GM21723 (cell line): ENCODE data around the gene IFT122.
"Not testable (repeated sequence)": the region's sequence is repeated elsewhere in the genome, so short reads cannot be mapped to it uniquely, and the experiment has no call there.

ENCODE experiments used
- ATAC-seq: cut with Tn5 transposase; IDR thresholded peaks from one replicate; pipeline ENCODE4 v1.9.1; 2021; ENCODE audit warnings: mild to moderate bottlenecking, moderate library complexity; ENCODE audit not compliant: unreplicated experiment

The IFT122 gene

GRCh38 chr3:129470861-129471260, 30.8 kb downstream of the IFT122 start:
- no peak for ATAC-seq

GRCh38 chr3:129473067-129473768, 33.2 kb downstream of the IFT122 start:
- ATAC-seq: no peak

GRCh38 chr3:129473769-129474152, 33.7 kb downstream of the IFT122 start:
- ATAC-seq: no peak

DNA sequence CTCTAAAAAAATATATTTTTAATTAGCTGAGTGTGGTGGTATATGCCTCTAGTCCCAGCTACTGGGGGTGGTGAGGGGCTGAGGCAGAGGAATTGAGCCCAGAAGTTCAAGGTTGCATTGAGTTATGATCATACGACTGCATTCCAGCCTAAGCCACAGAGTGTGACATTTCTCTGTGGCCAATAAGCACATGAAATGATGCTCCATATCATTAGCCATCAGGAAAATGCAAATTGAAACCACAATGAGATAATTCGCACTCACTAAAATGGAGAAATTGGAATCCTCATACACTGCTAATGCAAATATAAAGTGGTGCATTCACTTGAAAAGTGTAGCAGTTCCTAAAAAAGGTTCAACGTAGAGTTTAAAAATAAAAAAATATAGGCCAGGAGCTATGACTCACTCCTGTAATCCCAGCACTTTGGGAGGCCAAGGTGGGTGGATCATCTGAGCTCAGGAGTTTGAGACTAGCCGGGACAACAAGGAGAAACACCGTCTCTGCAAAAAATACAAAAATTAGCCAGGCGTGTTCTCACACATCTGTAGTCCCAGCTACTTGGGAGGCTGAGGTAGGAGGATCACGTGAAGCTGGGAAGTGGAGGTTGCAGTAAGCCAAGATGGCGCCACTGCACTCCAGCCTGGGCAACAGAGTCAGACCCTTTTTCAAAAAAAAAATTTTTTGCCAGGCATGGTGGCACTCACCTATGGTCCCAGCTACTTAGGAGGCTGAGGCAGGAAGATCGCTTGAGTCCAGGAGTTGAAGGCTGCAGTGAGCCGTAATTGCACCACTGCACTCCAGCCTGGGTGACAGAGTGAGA, 35.2 kb downstream of the IFT122 start:
- ATAC-seq: no peak

DNA sequence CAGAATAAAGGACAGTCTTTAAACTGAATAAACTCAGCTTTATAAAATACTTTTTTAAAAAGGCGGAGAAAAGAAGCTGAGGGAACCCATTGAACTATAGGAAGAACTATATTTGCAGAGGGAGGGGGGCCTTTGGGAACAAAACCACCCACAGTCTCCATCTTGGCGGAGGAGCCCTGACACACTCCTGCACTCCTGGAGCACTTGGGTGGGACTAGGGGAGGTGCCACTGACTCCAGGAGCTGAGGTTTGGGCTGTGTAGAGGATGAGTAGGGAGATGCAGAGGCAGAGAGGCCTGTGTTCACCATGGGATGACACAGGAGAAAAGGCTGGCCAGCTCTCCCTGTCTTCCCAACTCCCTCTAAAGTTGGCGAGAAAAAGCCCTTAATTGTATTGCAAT, 35.8 kb downstream of the IFT122 start:
- ATAC-seq: no peak

GRCh38 chr3:129476586-129476985, 36.6 kb downstream of the IFT122 start:
- ATAC-seq: no peak

DNA sequence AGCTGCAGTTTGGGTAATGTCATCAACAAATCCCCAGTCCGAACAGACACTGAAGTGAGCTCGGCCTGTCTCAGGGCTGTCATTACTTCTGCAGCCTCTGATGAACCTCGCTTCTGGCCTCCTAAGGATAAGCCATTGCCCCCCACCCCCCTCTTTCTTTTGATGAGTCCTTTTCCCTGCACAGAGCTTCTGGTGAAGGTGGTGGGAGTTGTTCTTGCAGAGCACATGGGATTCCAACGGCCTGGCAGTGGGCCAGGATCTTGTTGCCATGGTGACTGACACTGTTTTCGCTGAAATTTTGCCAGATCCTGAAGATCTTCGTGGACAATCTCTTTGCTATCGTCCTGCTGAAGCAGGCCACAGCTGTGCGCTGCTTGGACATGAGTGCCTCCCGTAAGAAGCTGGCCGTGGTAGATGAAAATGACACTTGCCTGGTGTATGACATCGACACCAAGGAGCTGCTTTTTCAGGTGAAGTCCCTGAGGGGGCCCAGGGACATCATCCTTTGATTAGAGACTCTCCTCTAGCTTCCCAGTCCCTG, 41.3 kb downstream of the IFT122 start:
- ATAC-seq: not testable (repeated sequence)

- no peak for ATAC-seq
Measured at GRCh38 chr3:129481766-129482332, 41.8 kb downstream of the IFT122 start.

DNA sequence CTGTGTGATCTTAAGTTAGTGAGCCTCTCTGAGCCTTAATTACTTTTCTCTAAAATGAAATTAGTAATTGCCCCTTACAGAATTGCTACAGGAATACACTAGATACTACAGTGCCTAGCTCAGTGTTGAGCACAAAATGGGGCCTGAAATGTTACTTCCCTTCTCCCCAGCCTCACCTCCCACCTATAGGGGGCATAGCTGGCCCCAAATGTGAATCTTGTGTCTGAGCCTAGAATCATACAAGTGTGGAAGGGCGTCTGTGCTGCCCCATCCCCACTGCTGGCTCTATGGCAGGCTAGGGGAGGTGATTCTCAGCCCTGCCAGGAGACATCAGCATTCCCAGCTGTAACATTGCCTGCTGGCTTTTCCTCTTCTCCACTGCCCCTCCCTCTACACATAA, 42.7 kb downstream of the IFT122 start:
- ATAC-seq: no peak

DNA sequence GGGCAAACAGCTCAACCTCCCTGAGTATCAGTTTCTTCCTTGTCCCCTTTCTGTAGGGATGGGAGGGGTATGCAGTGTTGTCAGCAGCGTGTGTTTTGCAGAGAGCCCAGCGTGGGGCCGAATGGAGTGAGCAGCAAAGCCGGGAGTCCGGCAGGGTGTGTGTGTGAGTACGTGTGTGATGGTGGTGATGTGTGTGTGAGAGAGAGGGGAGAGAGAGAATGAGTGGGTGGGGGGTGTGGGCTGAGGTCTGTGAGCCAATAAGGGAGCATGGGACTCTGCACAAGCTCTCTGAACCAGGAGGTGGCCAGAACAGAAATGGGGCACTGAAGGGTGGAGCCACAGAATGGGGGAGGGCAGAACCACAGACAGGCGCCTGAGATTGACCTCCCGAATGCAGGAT, 43.8 kb downstream of the IFT122 start:
- no peak for ATAC-seq

DNA sequence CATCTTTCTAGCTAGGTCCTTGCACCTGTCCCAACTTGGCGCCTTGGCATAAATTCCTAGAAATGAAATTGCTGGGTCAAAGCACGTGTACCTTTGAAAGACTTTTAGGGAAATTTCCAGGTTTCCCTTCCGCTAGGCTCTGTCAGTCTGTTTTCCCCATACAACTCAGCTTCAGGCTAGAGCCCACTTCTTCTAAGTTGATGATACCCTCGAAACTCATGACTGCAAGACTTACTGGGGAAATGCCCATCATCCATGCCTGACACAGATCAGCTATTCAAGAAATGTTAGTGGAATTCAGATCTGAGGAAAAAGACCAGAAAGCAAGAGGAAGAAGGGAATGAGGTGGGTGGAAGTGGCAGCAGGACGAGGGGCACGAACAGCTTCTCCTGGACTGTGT, 45.1 kb downstream of the IFT122 start:
- ATAC-seq: not testable (repeated sequence)

DNA sequence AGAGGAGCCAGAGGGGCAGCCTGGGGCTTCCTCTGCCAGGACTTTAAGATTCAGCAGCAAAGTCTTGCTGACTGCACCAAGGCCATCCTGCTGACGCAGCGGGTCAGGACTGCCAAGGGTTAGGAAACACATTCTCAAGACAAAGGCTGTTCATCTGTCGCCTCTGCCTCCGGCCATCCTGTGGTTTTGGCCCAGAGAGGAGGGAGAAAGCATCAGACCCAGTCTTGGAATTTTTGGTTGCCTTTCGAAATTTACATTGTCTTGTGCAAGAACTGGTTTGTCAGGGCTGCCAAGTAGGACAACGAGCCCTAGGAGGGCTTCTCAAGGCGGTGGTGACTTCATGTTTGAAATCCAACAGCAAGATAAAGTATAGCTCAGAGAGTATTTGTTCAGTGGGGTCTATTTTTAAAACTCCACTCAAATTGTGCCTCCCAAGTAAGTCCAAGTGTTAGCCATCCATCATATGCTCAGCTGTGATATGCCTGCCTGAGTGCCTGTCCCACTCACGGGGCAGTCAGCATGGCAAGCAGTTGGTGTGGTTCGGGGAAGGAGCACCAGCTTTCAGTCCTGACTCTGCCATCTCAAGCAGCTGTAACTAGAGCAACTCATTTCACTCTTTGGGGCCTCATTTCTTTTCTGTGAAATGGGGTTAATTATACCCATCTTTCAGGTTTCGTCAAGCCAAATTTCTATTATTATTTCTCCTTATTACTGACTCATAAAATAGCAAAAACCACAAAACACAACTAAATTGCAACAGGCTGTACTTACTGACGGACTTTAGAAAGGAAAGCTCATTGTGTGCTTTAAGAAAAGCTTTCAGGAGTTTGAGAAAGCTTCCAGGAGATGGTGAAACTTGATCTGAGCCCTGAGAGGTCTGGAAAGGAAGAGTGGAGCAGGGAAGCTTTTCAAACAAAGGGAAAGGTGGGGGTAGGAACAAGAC, 46.0 kb downstream of the IFT122 start:
- ATAC-seq: no peak

GRCh38 chr3:129486664-129487035, 46.6 kb downstream of the IFT122 start:
- ATAC-seq: no peak

- ATAC-seq: no peak
Measured at GRCh38 chr3:129487183-129487867, 47.3 kb downstream of the IFT122 start.

DNA sequence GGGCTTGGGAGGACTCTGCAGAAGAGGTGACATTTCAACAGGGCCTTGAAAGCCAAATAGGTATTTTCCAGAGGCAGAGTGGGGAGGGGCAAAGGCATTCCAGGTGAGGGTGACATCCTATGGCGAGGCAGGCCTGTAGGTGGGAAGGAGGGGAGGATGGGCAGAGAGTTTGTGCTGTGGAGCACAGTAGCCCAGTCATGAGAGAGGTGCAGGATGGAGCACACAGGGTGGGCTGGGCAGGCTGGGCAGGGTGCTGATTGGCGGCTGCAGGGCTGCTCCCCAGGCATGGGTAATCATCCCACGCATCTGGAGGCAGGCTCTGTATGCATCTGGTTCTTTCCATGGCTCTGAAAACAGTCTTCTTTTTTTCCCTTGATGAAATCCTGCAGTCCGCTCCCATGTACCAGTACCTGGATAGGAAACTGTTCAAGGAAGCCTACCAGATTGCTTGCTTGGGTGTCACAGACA, 47.9 kb downstream of the IFT122 start:
- not testable (repeated sequence) for ATAC-seq

DNA sequence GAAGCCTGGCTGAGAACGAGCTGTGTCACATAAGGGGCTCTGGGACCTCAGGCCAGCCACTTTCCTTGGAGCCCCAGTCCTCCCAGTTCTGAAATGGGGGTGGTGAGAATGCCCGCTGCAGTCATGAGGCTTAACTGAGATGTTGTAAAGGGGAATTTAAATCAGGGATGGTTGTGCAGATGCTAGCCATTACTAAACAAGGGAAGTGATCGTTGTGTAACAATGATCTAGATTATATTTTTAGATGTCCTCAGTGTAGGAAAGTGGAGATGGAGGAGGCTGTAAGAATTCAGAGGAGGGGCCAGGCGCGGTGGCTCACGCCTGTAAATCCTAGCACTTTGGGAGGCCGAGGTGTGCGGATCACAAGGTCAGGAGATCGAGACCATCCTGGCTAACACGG, 49.2 kb downstream of the IFT122 start:
- not testable (repeated sequence) for ATAC-seq

GRCh38 chr3:129490273-129490675, 50.2 kb downstream of the IFT122 start:
- ATAC-seq: peak; percentile 77

GRCh38 chr3:129491077-129491476, 51.1 kb downstream of the IFT122 start:
- ATAC-seq: not testable (repeated sequence)

GRCh38 chr3:129491794-129492193, 51.8 kb downstream of the IFT122 start:
- no peak for ATAC-seq

- ATAC-seq: no peak
Measured at GRCh38 chr3:129492691-129493090, 52.7 kb downstream of the IFT122 start.
